ENCODE measurements around the gene NUDT3. TPM values are rescaled to one million over a fixed set of nuclear protein-coding genes. Genes with fewer than 3 reads are reported as not detected.
"Not testable (repeated sequence)": the region's sequence is repeated elsewhere in the genome, so short reads cannot be mapped to it uniquely, and the experiment has no call there.

The NUDT3 gene
- total RNA-seq, 2 donors from 2014 or later, result 28.9 to 30.8 TPM

- intact Hi-C loops (cut with DNase I), result no loop called here
- H3K9me3 ChIP-seq, result no peaks in the 10 kb centered on the region
- no peaks in the 10 kb centered on the region for H3K27me3 ChIP-seq (replicated peaks; ENCODE audit: insufficient read depth)
- no peak for TF ChIP-seq POLR2A (IDR thresholded peaks at IDR 0.05)
- TF ChIP-seq POLR2AphosphoS5 (IDR thresholded peaks at IDR 0.05), result no peak
- TF ChIP-seq CTCF (IDR thresholded peaks at IDR 0.05), result no peak
- H3K27ac ChIP-seq, result no peak overlapping the region
- WGBS, result 85% methylated on average over 4 of the region's 4 CpGs
- no peaks in the 10 kb centered on the region for H3K4me1 ChIP-seq (replicated peaks)
- no peaks in the 10 kb centered on the region for H3K36me3 ChIP-seq
- no peak for DNase-seq (ENCODE audit: low spot score)
- no peak overlapping the region for H3K4me3 ChIP-seq
These were observed 23.1 kb downstream of the NUDT3 start for GRCh38 chr6:34369385-34369784.

GRCh38 chr6:34366639-34366921 is 25.9 kb downstream of the NUDT3 start:
- no peak for DNase-seq (ENCODE audit: low spot score)
- Histone ChIP-seq H3K4me3 (no peak overlapping the region), H3K36me3 (no peaks in the 10 kb centered on the region), H3K27ac (no peak overlapping the region), H3K27me3 (replicated peaks; ENCODE audit: insufficient read depth) (no peaks in the 10 kb centered on the region), H3K4me1 (replicated peaks) (peaks cover 4% of the 10 kb centered on the region), H3K9me3 (no peaks in the 10 kb centered on the region)
- intact Hi-C loops (cut with DNase I), result no loop called here
- 67% methylated on average over 3 of the region's 3 CpGs for WGBS
- TF ChIP-seq POLR2AphosphoS5 (IDR thresholded peaks at IDR 0.05) (no peak), POLR2A (IDR thresholded peaks at IDR 0.05) (no peak), CTCF (IDR thresholded peaks at IDR 0.05) (no peak)

- H3K4me1 ChIP-seq (replicated peaks); DNase-seq (ENCODE audit: low spot score); H3K4me3 ChIP-seq; H3K9me3 ChIP-seq; H3K27me3 ChIP-seq (replicated peaks; ENCODE audit: insufficient read depth); H3K27ac ChIP-seq; H3K36me3 ChIP-seq; intact Hi-C loops (cut with DNase I): not testable (repeated sequence)
- 89% methylated on average over 9 of the region's 9 CpGs for WGBS
These were observed 26.5 kb downstream of the NUDT3 start for GRCh38 chr6:34365781-34366638.

GRCh38 chr6:34363681-34364075 is 28.8 kb downstream of the NUDT3 start:
- DNase-seq (ENCODE audit: low spot score); H3K27ac ChIP-seq; H3K9me3 ChIP-seq; intact Hi-C loops (cut with DNase I); H3K4me1 ChIP-seq (replicated peaks); H3K27me3 ChIP-seq (replicated peaks; ENCODE audit: insufficient read depth); H3K4me3 ChIP-seq; H3K36me3 ChIP-seq: not testable (repeated sequence)
- WGBS, result 95% methylated on average over 9 of the region's 9 CpGs

- no peaks in the 10 kb centered on the region for H3K27me3 ChIP-seq (replicated peaks; ENCODE audit: insufficient read depth)
- H3K4me3 ChIP-seq, result no peak overlapping the region
- H3K9me3 ChIP-seq, result no peaks in the 10 kb centered on the region
- intact Hi-C loops (cut with DNase I), result no loop called here
- peaks cover 4% of the 10 kb centered on the region for H3K4me1 ChIP-seq (replicated peaks)
- DNase-seq (ENCODE audit: low spot score), result no peak
- no peak for TF ChIP-seq CTCF (IDR thresholded peaks at IDR 0.05)
- no peak for TF ChIP-seq POLR2AphosphoS5 (IDR thresholded peaks at IDR 0.05)
- TF ChIP-seq POLR2A (IDR thresholded peaks at IDR 0.05), result no peak
- H3K27ac ChIP-seq, result peak overlapping the region in 1 of 2 donors; percentile 21
- no peaks in the 10 kb centered on the region for H3K36me3 ChIP-seq
- 25% methylated on average over 7 of the region's 7 CpGs for WGBS
These were observed 29.4 kb downstream of the NUDT3 start for GRCh38 chr6:34362909-34363680.
